Spleen (tissue), 7 donors: ENCODE data around the gene PTPRM.

Source experiments
- POLR2A ChIP-seq, 3 donors: fragments of 450-650 bp; IDR thresholded peaks; one replicate each; pipeline ENCODE4 v1.5.1; 2017; ENCODE audit warnings: antibody characterized with exemption in 3 of 3, mild to moderate bottlenecking in 1 of 3
- TF ChIP-seq, protein P1 (sequence below), 11 experiments: fragments of 200-600 bp in 7 of 11; fragments of 450-650 bp in 4 of 11; sonication (generic) in 4 of 11; IDR thresholded peaks in 8 of 11; conservative IDR thresholded peaks in 3 of 11; 1 replicate in 7 of 11; 2 replicates in 4 of 11; pipeline versions ENCODE4 v1.4.0 to v1.8.0; 2016 to 2021; ENCODE audit warnings: antibody characterized with exemption in 11 of 11, inconsistent platforms in 4 of 11, mild to moderate bottlenecking in 1 of 11
- donor health status: DM: no; HTN: no; CAD: no; lungs with moderate emphysema.
- donor health status: DM: no; HTN: no; CAD: no.
- donor health status: DM: no; HTN: no; CAD: no.

DNA sequence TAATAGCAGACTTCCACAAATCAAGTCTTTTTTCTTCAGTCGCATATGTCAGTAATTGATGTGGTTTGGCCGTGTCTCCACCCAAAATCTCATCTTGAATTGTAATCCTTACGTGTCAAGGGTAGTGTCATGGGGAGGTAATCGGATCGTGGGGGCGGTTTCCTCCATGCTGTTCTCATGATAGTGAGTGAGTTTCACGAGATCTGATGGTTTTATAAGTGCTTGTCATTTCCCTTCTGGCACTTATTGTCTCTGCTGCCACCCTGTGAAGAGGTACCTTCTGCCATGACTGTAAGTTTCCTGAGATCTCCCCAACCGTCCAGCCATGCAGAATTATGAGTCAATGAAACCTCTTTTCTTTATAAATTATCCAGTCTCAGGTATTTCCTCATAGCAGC lies 478.8 kb downstream of the PTPRM start:
- TF ChIP-seq, protein P1, sequence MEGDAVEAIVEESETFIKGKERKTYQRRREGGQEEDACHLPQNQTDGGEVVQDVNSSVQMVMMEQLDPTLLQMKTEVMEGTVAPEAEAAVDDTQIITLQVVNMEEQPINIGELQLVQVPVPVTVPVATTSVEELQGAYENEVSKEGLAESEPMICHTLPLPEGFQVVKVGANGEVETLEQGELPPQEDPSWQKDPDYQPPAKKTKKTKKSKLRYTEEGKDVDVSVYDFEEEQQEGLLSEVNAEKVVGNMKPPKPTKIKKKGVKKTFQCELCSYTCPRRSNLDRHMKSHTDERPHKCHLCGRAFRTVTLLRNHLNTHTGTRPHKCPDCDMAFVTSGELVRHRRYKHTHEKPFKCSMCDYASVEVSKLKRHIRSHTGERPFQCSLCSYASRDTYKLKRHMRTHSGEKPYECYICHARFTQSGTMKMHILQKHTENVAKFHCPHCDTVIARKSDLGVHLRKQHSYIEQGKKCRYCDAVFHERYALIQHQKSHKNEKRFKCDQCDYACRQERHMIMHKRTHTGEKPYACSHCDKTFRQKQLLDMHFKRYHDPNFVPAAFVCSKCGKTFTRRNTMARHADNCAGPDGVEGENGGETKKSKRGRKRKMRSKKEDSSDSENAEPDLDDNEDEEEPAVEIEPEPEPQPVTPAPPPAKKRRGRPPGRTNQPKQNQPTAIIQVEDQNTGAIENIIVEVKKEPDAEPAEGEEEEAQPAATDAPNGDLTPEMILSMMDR (IDR thresholded peaks at IDR 0.05 in 8 of 11, conservative IDR thresholded peaks at IDR 0.05 in 3 of 11), result no peak
- no peak for TF ChIP-seq POLR2A (IDR thresholded peaks at IDR 0.05)
